ENCODE data around the gene ARPP21. TPM values are rescaled to one million over a fixed set of nuclear protein-coding genes. Genes with fewer than 3 reads are reported as not detected.
"Not testable (repeated sequence)": the region's sequence is repeated elsewhere in the genome, so short reads cannot be mapped to it uniquely, and the experiment has no call there.

Gene ARPP21
- total RNA-seq, 4 donors from 2014 or later, result 58.7 to 93.8 (median 67.5) TPM

DNA sequence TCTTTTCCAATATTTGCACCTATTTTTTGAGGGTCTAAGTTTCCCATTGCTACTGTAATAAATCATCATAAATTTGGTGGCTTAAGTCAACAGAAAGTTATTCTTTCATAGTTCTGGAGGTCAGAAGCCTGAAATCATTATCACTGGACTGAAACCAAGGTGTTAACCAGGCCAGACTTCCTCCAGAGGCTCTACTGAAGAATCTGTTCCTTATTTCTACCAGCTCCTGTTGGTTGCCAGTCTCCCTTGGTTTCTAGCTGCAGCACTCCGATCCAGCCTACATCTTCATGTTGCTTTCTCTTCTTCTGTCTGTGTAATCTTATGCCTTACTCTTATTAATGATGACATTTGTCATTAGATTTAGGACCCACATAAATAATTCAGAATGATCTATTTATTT is 22.0 kb upstream of the ARPP21 start:
- in situ Hi-C loops (cut with MboI; ENCODE audit: low sequenced_read_pairs in 4 of 4), result no loop called here
- ATAC-seq (no peak), DNase-seq (no peak)
- H3K4me1 ChIP-seq, result no peaks in the 10 kb centered on the region
- intact Hi-C loops (cut with DNase I; ENCODE audit: low total_unique reads), result no loop called here
- H3K27ac ChIP-seq, result no peak overlapping the region
- no peak overlapping the region for H3K4me3 ChIP-seq
- no peaks in the 10 kb centered on the region for H3K27me3 ChIP-seq
- no peaks in the 10 kb centered on the region for H3K36me3 ChIP-seq
- TF ChIP-seq POLR2A (IDR thresholded peaks at IDR 0.05), result no peak
- TF ChIP-seq CTCF (IDR thresholded peaks at IDR 0.05 in 4 of 5, conservative IDR thresholded peaks at IDR 0.05 in 1 of 5), result no peak
- H3K9me3 ChIP-seq, result no peaks in the 10 kb centered on the region

- DNase-seq; H3K9me3 ChIP-seq; H3K4me1 ChIP-seq; H3K27me3 ChIP-seq; H3K27ac ChIP-seq; ATAC-seq; H3K4me3 ChIP-seq; intact Hi-C loops (cut with DNase I; ENCODE audit: low total_unique reads); H3K36me3 ChIP-seq; in situ Hi-C loops (cut with MboI; ENCODE audit: low sequenced_read_pairs in 4 of 4): not testable (repeated sequence)
Measured at GRCh38 chr3:35620238-35620637, 19.1 kb upstream of the ARPP21 start.

- intact Hi-C loops (cut with DNase I; ENCODE audit: low total_unique reads) (no loop called here), in situ Hi-C loops (cut with MboI; ENCODE audit: low sequenced_read_pairs in 4 of 4) (no loop called here)
- TF ChIP-seq POLR2A (IDR thresholded peaks at IDR 0.05), result no peak
- no peak for TF ChIP-seq CTCF (IDR thresholded peaks at IDR 0.05 in 4 of 5, conservative IDR thresholded peaks at IDR 0.05 in 1 of 5)
Measured at GRCh38 chr3:35624698-35625097, 14.6 kb upstream of the ARPP21 start.

GRCh38 chr3:35633332-35634124 is 5.8 kb upstream of the ARPP21 start:
- no peak for DNase-seq
- intact Hi-C loops (cut with DNase I; ENCODE audit: low total_unique reads), result no loop called here
- Histone ChIP-seq H3K27ac (peak overlapping the region in 1 of 4 donors; percentile 16), H3K36me3 (no peaks in the 10 kb centered on the region), H3K4me1 (peaks cover 0 to 3% of the 10 kb centered on the region in 2 donors), H3K27me3 (no peaks in the 10 kb centered on the region), H3K4me3 (no peak overlapping the region), H3K9me3 (no peaks in the 10 kb centered on the region)
- no peak for TF ChIP-seq CTCF (IDR thresholded peaks at IDR 0.05 in 4 of 5, conservative IDR thresholded peaks at IDR 0.05 in 1 of 5)
- TF ChIP-seq POLR2A (IDR thresholded peaks at IDR 0.05), result no peak
- ATAC-seq, result peak; percentile 55 to 65
- in situ Hi-C loops (cut with MboI; ENCODE audit: low sequenced_read_pairs in 4 of 4), result no loop called here

More at GRCh38 chr3:35624698-35625097, 14.6 kb upstream of the ARPP21 start:
- Histone ChIP-seq H3K4me1 (no peaks in the 10 kb centered on the region), H3K36me3 (no peaks in the 10 kb centered on the region), H3K27me3 (no peaks in the 10 kb centered on the region), H3K4me3 (no peak overlapping the region), H3K9me3 (no peaks in the 10 kb centered on the region), H3K27ac (no peak overlapping the region)
- no peak for DNase-seq
- ATAC-seq, result no peak

GRCh38 chr3:35635407-35635806 is 3.9 kb upstream of the ARPP21 start:
- ATAC-seq, result no peak
- Histone ChIP-seq H3K4me3 (no peak overlapping the region), H3K36me3 (no peaks in the 10 kb centered on the region), H3K4me1 (peaks cover 0 to 3% of the 10 kb centered on the region in 2 donors), H3K27me3 (no peaks in the 10 kb centered on the region), H3K27ac (no peak overlapping the region), H3K9me3 (no peaks in the 10 kb centered on the region)
- DNase-seq, result no peak
- in situ Hi-C loops (cut with MboI; ENCODE audit: low sequenced_read_pairs in 4 of 4), result no loop called here
- TF ChIP-seq CTCF (IDR thresholded peaks at IDR 0.05 in 4 of 5, conservative IDR thresholded peaks at IDR 0.05 in 1 of 5) (no peak), POLR2A (IDR thresholded peaks at IDR 0.05) (no peak)
- intact Hi-C loops (cut with DNase I; ENCODE audit: low total_unique reads), result loop anchor here (5.0 kb wide), 1 partner anchor 1978 kb away; no protein-coding TSS in a partner anchor

All from gastrocnemius medialis (tissue), 4 donors.